Mesenchymal stem cell (in vitro differentiated cells and primary cell): ENCODE measurements around the gene RAET1G.
A peak's percentile ranks its signal among the peaks of the same experiment; 100 is the strongest.

Source experiments
- DNase-seq: peaks from one replicate; pipeline ENCODE4 v3.0.0-alpha.2; 2013
- H2AFZ ChIP-seq: one replicate; pipeline ENCODE4 v1.6.1; 2013; ENCODE audit warnings: low read depth, mild to moderate bottlenecking, control low read depth, inconsistent platforms, low read length, moderate library complexity
- H2AK5ac ChIP-seq: 2 replicates; pipeline ENCODE4 v1.6.1; 2013; ENCODE audit warnings: low read length, moderate library complexity, mild to moderate bottlenecking, inconsistent platforms; ENCODE audit not compliant: severe bottlenecking
- H2BK120ac ChIP-seq: one replicate; pipeline ENCODE4 v1.6.1; 2013; ENCODE audit warnings: low read depth, mild to moderate bottlenecking, inconsistent platforms, low read length, moderate library complexity
- H2BK12ac ChIP-seq, 2 experiments: one replicate each; pipeline ENCODE4 v1.6.1; 2013; ENCODE audit warnings: inconsistent platforms in 2 of 2, low read length in 2 of 2, mild to moderate bottlenecking in 2 of 2, moderate library complexity in 2 of 2, control low read depth in 1 of 2
- H2BK15ac ChIP-seq: one replicate; pipeline ENCODE4 v1.6.1; 2013; ENCODE audit warnings: mild to moderate bottlenecking, low read depth, inconsistent platforms; ENCODE audit not compliant: poor library complexity, severe bottlenecking
- H2BK5ac ChIP-seq: 2 replicates; pipeline ENCODE4 v1.6.1; 2013; ENCODE audit warnings: low read depth, mild to moderate bottlenecking, low read length, control low read depth, inconsistent platforms; ENCODE audit not compliant: poor library complexity, severe bottlenecking
- H3K14ac ChIP-seq, 2 experiments: one replicate each; pipeline ENCODE4 v1.6.1; 2013; ENCODE audit warnings: inconsistent platforms in 2 of 2, low read length in 2 of 2, control low read depth in 1 of 2, mild to moderate bottlenecking in 1 of 2, moderate library complexity in 1 of 2
- H3K18ac ChIP-seq, 2 experiments: one replicate each; pipeline ENCODE4 v1.6.1; 2013; ENCODE audit warnings: inconsistent platforms in 2 of 2, low read length in 2 of 2, control low read depth in 1 of 2, low read depth in 1 of 2, mild to moderate bottlenecking in 1 of 2
- H3K23ac ChIP-seq, 2 experiments: one replicate each; pipeline ENCODE4 v1.6.1; 2013; ENCODE audit warnings: inconsistent platforms in 2 of 2, low read length in 2 of 2, mild to moderate bottlenecking in 2 of 2, moderate library complexity in 2 of 2, control low read depth in 1 of 2
- H3K27ac ChIP-seq: 2 replicates; pipeline ENCODE4 v1.5.1; 2013; ENCODE audit warnings: mild to moderate bottlenecking, moderate library complexity, low read length, control low read depth, inconsistent platforms; ENCODE audit not compliant: poor library complexity, severe bottlenecking
- H3K27me3 ChIP-seq, 2 experiments: 2 replicates each; pipeline versions ENCODE4 v1.6.1 to v1.7.0; 2013; ENCODE audit warnings: low read length in 2 of 2, mild to moderate bottlenecking in 2 of 2, moderate library complexity in 2 of 2, control low read depth in 1 of 2, inconsistent platforms in 1 of 2; ENCODE audit not compliant: control insufficient read depth in 1 of 2, insufficient read depth in 1 of 2
- H3K36me3 ChIP-seq, 2 experiments: 2 replicates each; pipeline versions ENCODE4 v1.6.1 to v1.7.0; 2013; ENCODE audit warnings: low read length in 2 of 2, control low read depth in 1 of 2, inconsistent platforms in 1 of 2, low read depth in 1 of 2, mild to moderate bottlenecking in 1 of 2; ENCODE audit not compliant: insufficient read depth in 2 of 2, control insufficient read depth in 1 of 2
- H3K4ac ChIP-seq, 2 experiments: one replicate each; pipeline ENCODE4 v1.6.1; 2013; ENCODE audit warnings: inconsistent platforms in 2 of 2, low read length in 2 of 2, mild to moderate bottlenecking in 2 of 2, moderate library complexity in 2 of 2, control low read depth in 1 of 2, low read depth in 1 of 2
- H3K4me1 ChIP-seq: 2 replicates; pipeline ENCODE4 v1.6.1; 2013; ENCODE audit warnings: low read depth, low read length, control low read depth; ENCODE audit not compliant: control insufficient read depth, insufficient read depth
- H3K4me2 ChIP-seq: 2 replicates; pipeline ENCODE4 v1.6.1; 2013; ENCODE audit warnings: low read length, mild to moderate bottlenecking, inconsistent platforms; ENCODE audit not compliant: poor library complexity, severe bottlenecking
- H3K4me3 ChIP-seq, 2 experiments: 2 replicates each; pipeline versions ENCODE4 v1.5.1 to v1.7.0; 2013; ENCODE audit warnings: low read length in 2 of 2, mild to moderate bottlenecking in 2 of 2, control low read depth in 1 of 2, low read depth in 1 of 2; ENCODE audit not compliant: insufficient read depth in 1 of 2
- H3K79me1 ChIP-seq: replicated peaks from 2 replicates; pipeline ENCODE4 v1.6.1; 2013; ENCODE audit warnings: mild to moderate bottlenecking, control low read depth, low read length, inconsistent platforms; ENCODE audit not compliant: poor library complexity, severe bottlenecking
- H3K9ac ChIP-seq: 2 replicates; pipeline ENCODE4 v1.7.0; 2013; ENCODE audit warnings: mild to moderate bottlenecking, low read length, moderate library complexity
- H3K9me3 ChIP-seq: 2 replicates; pipeline ENCODE4 v1.7.0; 2013; ENCODE audit warnings: mild to moderate bottlenecking, low read length; ENCODE audit not compliant: control insufficient read depth
- H4K8ac ChIP-seq: one replicate; pipeline ENCODE4 v1.6.1; 2013; ENCODE audit warnings: inconsistent platforms, mild to moderate bottlenecking, low read length, moderate library complexity
- H4K91ac ChIP-seq: one replicate; pipeline ENCODE4 v1.6.1; 2013; ENCODE audit warnings: mild to moderate bottlenecking, low read length, inconsistent platforms
- WGBS: methylation state at CpG from one replicate; pipeline ENCODE4 v1.1.7; 2013; ENCODE audit warnings: mixed read lengths; 5-methylcytosine and 5-hydroxymethylcytosine counted together

RAET1G gene

GRCh38 chr6:149933461-149933860, 10.5 kb upstream of the RAET1G start:
- 24% methylated on average over 3 of the region's 3 CpGs for WGBS
- H3K4me1 ChIP-seq, result peaks cover 4% of the 10 kb centered on the region

GRCh38 chr6:149933036-149933435, 10.1 kb upstream of the RAET1G start:
- no peak overlapping the region for H3K14ac ChIP-seq
- no peak overlapping the region for H2BK5ac ChIP-seq
- H3K23ac ChIP-seq, result no peak overlapping the region
- H2BK12ac ChIP-seq, result no peak overlapping the region
- no peaks in the 10 kb centered on the region for H3K9me3 ChIP-seq
- no peak overlapping the region for H3K4ac ChIP-seq
- H3K9ac ChIP-seq, result no peak overlapping the region
- H3K27me3 ChIP-seq, result peaks cover 63% of the 10 kb centered on the region in 2 experiments
- H4K91ac ChIP-seq, result no peak overlapping the region
- no peak overlapping the region for H4K8ac ChIP-seq
- 40% methylated on average over 5 of the region's 5 CpGs for WGBS
- H2AFZ ChIP-seq, result no peak overlapping the region
- no peak overlapping the region for H2BK15ac ChIP-seq
- DNase-seq, result no peak
- no peak overlapping the region for H3K18ac ChIP-seq
- H3K79me1 ChIP-seq, result no peaks in the 10 kb centered on the region
- H2BK120ac ChIP-seq, result no peak overlapping the region
- no peak overlapping the region for H3K27ac ChIP-seq
- H3K4me3 ChIP-seq, result no peak overlapping the region
- no peaks in the 10 kb centered on the region for H3K4me1 ChIP-seq
- no peaks in the 10 kb centered on the region for H3K36me3 ChIP-seq
- no peak overlapping the region for H2AK5ac ChIP-seq
- no peak overlapping the region for H3K4me2 ChIP-seq

More at GRCh38 chr6:149933461-149933860, 10.5 kb upstream of the RAET1G start:
- Histone ChIP-seq H3K4me3 (no peak overlapping the region), H3K27ac (no peak overlapping the region), H3K36me3 (no peaks in the 10 kb centered on the region), H4K91ac (no peak overlapping the region), H3K9ac (no peak overlapping the region), H2BK12ac (no peak overlapping the region), H3K4me2 (no peak overlapping the region), H2BK5ac (no peak overlapping the region), H3K79me1 (no peaks in the 10 kb centered on the region), H3K14ac (no peak overlapping the region), H2BK15ac (no peak overlapping the region), H2AFZ (no peak overlapping the region), H3K4ac (no peak overlapping the region), H2BK120ac (no peak overlapping the region), H2AK5ac (no peak overlapping the region), H4K8ac (no peak overlapping the region), H3K27me3 (peaks cover 67% of the 10 kb centered on the region in 2 experiments), H3K18ac (no peak overlapping the region), H3K23ac (no peak overlapping the region), H3K9me3 (no peaks in the 10 kb centered on the region)
- DNase-seq, result no peak

- 75% methylated on average over 5 of the region's 6 CpGs for WGBS
- Histone ChIP-seq H3K9ac (no peak overlapping the region), H3K4ac (no peak overlapping the region)
Measured at GRCh38 chr6:149931501-149931900, 8.6 kb upstream of the RAET1G start.

GRCh38 chr6:149929422-149929821, 6.5 kb upstream of the RAET1G start:
- Histone ChIP-seq H3K23ac (no peak overlapping the region), H3K9me3 (no peaks in the 10 kb centered on the region), H2AK5ac (no peak overlapping the region), H3K27ac (no peak overlapping the region), H2BK15ac (peak overlapping the region; percentile 40), H3K4me3 (no peak overlapping the region), H3K36me3 (no peaks in the 10 kb centered on the region), H2BK120ac (no peak overlapping the region), H3K4ac (no peak overlapping the region), H2BK12ac (no peak overlapping the region), H3K27me3 (peaks cover 29 to 32% of the 10 kb centered on the region in 2 experiments), H3K9ac (no peak overlapping the region), H3K14ac (no peak overlapping the region), H3K79me1 (no peaks in the 10 kb centered on the region), H4K91ac (no peak overlapping the region), H3K4me2 (no peak overlapping the region), H2BK5ac (no peak overlapping the region), H2AFZ (no peak overlapping the region), H4K8ac (no peak overlapping the region), H3K4me1 (peaks cover 10% of the 10 kb centered on the region), H3K18ac (no peak overlapping the region)
- WGBS, result 12% methylated on average over 3 of the region's 3 CpGs
- no peak for DNase-seq

More at GRCh38 chr6:149931501-149931900, 8.6 kb upstream of the RAET1G start:
- Histone ChIP-seq H2BK12ac (no peak overlapping the region), H2BK5ac (no peak overlapping the region), H2BK15ac (no peak overlapping the region), H2BK120ac (no peak overlapping the region), H3K14ac (no peak overlapping the region), H3K27ac (no peak overlapping the region), H3K4me2 (no peak overlapping the region), H3K79me1 (no peaks in the 10 kb centered on the region), H3K23ac (no peak overlapping the region), H2AFZ (no peak overlapping the region), H3K27me3 (peaks cover 50 to 53% of the 10 kb centered on the region in 2 experiments), H3K36me3 (no peaks in the 10 kb centered on the region), H3K9me3 (no peaks in the 10 kb centered on the region), H3K4me3 (no peak overlapping the region), H4K8ac (no peak overlapping the region), H3K18ac (no peak overlapping the region), H4K91ac (no peak overlapping the region), H3K4me1 (no peaks in the 10 kb centered on the region), H2AK5ac (no peak overlapping the region)
- DNase-seq, result no peak
